ENCODE results near the gene VTI1A.
"Not testable (repeated sequence)": the region's sequence is repeated elsewhere in the genome, so short reads cannot be mapped to it uniquely, and the experiment has no call there.

Gene VTI1A

GRCh38 chr10:112507988-112508387 lies 61.0 kb downstream of the VTI1A start:
- no peak for DNase-seq

DNA sequence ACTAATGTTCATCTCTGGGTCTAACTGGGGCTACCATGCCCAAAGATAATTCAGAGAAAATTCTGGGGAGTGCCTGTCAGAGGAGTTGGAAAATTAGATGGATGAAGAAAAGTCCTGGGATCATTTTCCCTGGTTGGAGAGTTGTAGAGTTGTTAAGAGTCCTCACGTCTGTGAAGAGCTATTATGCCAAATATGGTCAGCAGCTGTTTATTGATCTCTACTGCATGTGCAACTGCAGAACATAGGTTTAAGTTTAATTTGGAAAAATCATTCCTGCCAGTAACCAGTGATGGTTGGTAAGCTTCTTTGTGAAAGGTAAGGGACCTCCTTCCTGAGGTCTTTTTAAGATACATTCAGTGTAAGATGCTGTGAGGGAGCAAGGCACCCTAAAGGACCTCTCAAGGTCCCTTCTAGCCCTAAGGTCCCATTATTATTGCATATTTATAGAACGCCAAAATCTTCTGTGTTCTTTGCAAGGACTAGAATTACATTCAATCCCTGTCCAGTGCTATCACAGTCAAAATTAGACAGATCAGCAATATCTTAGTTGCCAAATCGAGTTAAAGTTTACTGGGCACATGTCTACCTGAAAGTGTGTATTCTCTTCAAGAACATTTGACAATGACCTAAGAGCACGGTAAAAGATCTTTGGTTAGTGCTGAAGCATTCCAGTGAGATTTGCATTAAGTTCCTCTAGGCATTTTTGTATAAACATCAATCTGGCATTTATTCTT lies 62.7 kb downstream of the VTI1A start:
- DNase-seq, result no peak

GRCh38 chr10:112510384-112510783 lies 63.4 kb downstream of the VTI1A start:
- DNase-seq, result peak in 1 of 5 experiments; percentile 67

DNA sequence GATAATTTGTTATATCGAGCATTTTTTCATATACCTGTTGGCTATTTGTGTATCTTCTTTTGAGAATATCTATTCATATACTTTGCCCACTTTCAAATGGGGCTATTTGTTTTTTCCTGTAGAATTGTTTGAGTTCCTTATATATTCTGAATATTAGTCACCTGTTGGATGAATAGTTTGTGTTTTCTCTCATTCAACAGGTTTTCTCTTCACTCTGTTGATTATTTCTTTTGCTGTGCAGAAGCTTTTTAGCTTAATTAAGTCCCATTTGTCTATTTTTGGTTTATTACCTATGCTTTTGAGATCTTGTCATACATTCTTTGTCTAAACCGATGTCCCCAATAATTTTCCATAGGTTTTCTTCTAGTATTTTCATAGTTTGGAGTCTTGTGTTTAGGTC lies 65.3 kb downstream of the VTI1A start:
- no peak for DNase-seq

DNA sequence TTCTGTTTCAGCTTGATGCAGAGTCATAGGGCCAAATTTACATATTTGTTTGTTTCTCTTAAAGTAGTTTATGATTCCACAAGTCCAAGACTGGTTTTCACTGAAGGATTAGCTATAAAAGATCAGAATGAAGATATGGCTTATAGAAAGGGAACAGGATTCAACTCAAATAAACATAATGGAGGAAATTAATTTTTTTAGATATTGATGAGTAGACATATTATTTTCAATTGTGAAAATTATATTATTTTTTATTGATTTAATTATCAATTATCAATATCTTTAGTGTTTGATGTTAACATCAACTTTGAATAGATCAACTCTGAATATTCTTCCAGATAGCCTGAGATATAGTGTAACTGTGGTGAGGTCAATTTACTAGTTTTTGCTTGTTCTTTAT lies 68.1 kb downstream of the VTI1A start:
- DNase-seq, result no peak

GRCh38 chr10:112515852-112516251 lies 68.8 kb downstream of the VTI1A start:
- no peak for DNase-seq

DNA sequence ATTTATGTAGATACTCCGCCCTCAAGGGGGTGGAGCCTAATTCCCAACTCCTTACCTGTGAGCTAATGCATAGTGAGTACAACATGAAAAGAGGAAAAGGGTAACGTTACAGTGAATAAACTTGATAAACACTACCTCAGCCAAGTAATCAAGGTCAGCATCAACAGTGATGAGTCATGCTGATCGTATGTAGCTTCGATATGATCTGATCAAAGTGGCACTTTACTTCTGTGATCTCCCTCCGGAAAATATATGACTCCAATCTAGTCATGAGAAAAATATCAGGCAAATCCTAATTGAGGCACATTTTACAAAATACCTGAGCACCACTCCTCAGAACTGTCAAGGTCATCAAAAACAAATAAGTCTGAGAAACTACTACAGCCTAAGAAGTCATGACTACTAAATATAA lies 70.4 kb downstream of the VTI1A start:
- DNase-seq, result peak in 1 of 5 experiments; percentile 40

DNA sequence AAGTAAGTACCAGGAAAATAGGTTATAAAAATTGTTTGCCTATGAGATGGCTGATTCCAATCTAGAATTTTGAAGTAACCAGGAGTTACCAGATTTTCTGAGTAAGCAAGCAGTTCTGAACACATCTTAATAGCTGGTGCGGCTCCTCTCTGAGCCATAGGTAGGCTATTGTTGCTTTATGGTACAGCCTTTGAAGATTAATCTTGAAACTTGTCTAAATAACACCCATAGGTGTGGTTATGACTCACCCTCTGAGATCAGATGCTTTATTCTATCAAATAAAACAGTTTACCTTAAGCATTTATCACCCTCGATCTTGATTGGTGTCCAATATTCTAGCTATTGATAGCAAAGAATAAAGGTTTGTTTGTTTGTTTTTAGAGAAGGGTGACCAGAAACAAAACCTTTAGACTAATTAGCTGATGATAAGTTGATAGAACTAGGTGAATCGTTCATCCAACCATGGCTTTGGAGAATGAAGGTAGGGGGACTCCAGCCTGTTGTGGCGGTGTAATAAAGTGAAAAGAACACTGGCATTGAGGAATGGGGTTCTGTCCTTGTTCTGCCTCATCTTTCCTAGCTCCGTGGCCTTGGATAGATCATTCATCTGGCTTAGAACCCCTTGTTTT lies 72.2 kb downstream of the VTI1A start:
- DNase-seq, result peak in 1 of 5 experiments; percentile 81

- DNase-seq, result no peak
These were observed 73.9 kb downstream of the VTI1A start for GRCh38 chr10:112520914-112521313.

- no peak for DNase-seq
These were observed 77.6 kb downstream of the VTI1A start for GRCh38 chr10:112524641-112525040.

DNA sequence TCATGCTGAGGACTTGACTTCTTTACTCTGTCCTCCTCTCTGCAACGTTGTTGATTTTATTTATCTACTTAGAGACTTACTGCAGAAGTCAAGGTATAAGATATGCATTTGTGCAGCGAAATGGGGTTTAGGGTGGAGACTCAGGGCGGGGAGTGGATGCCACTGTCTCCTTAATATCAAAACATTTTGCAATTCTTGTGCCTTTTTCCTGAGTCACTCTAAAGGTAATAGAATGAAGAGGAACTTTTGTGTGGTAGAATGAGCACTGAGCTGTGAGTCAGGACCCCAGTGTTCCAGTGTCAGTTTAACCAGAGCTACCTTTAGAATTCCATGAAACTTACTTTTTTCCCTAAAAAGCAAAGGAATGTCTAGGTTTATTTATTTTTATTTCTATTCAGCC lies 78.2 kb downstream of the VTI1A start:
- no peak for DNase-seq

DNA sequence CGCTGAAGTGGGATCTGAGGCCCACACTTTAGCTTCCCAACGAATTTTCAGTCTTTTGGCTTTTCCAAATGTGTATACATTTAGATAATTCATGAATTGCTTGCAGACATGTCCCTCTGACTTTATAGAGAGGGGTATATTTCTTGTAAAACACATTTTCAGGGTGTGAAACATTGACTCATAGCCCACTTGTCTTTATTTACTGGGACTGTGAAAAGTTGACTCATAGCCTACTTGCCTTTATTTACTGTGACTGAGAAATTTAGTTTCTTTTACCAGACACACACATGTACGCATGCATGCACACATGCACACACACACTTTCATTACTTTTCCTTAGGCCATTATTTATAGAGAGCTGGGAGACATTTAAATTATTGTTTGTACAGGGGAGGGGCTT lies 79.1 kb downstream of the VTI1A start:
- DNase-seq, result peak in 1 of 5 experiments; percentile 44

- no peak for DNase-seq
These were observed 79.9 kb downstream of the VTI1A start for GRCh38 chr10:112526906-112527305.

- no peak for DNase-seq
These were observed 81.2 kb downstream of the VTI1A start for GRCh38 chr10:112528235-112528634.

DNA sequence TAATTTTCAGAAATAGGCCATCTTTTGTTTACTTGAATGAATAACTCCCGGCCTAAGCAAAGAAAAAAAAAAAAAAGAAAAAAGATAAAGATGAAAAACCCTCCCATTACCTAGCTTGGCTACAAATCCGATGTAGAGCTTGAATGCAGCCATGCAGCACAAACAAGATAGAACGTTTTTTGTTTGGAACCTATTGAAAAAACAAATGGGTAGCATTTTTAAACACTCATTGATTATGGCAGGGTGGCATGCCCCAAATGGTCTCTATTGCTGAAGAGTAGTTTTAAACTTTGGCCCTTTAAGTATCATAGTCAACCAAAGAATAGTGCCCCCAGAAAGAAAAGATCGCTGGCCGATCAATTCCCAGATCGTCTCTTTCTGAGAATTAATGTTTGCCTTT lies 84.4 kb downstream of the VTI1A start:
- no peak for DNase-seq

DNA sequence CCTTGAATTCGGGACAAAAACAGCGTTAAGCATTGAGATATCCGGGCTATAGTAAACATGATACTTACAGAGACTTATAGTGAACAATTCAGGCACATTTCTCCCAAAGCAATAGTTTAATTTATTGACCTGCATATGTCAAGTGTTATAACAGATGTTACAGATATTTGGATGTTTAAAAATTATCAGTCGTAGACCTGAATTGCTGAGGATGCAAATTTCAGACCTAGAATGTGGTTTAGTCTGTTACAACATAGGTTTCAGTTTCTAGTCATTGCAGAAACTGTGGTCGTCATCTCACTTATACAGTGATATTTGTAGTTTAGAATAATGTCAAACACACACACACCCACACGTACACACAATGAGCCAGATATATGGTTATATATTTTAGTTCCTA lies 85.2 kb downstream of the VTI1A start:
- peak in 1 of 5 experiments; percentile 92 for DNase-seq

GRCh38 chr10:112532956-112533355 lies 85.9 kb downstream of the VTI1A start:
- DNase-seq, result no peak

DNA sequence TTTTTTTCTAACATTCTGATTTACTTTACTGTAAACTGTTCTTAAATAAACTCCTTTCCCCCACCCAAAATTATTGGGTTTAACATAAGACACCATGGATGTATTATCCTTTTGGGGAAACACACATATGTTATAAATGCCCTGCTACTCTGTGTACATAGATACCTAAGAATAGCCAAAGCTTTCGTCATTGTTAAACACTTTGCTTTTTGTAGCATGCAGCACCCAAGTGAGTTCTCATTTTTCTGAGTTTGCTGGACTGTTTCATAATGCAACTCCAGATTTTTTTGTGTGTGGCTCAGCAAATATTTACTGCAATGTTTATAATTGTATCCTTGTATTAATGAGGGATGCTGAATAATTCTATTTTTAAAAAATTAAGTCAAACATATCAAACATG lies 86.9 kb downstream of the VTI1A start:
- no peak for DNase-seq

DNA sequence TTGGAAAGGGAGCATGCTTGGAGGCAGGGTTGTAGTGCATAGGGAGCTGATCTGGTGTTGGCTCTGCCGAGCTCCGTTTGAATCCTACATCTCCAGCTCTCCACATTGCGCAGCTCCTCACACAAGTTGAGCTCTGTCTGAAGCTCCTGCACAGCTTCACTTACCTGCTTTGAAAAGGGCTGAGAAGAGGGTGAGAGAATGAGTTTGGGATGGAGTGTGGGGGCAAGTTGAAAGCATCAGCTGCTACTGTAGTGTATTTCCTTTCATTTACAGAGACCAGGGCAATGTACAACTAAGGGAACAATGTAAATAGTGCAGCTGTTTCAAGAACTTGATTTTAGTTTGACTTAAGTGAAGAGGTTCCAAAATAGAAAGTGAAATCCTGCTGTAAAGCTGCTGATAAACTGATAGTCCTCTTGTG lies 88.5 kb downstream of the VTI1A start:
- peak in 1 of 5 experiments; percentile 65 for DNase-seq

DNA sequence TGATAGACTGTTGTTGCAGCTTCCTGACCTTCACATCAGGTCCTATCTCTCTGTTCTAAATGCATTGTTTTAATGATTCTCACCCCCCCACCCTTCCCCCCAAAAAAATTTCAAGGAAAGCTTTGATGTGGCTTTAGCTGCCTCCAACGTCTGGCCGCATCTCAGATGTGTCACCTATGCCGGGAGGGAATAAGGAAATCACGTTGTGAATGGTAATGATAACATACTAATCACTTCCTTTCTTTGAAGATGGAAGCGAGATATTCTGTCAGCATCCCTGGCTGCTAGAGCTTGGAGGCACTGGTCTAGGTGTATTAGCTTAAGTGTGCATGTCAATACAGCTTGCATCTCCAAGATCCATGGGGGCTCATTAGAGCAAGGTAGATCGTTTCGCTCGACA lies 89.6 kb downstream of the VTI1A start:
- no peak for DNase-seq

- DNase-seq, result no peak
These were observed 91.2 kb downstream of the VTI1A start for GRCh38 chr10:112538168-112538567.

DNA sequence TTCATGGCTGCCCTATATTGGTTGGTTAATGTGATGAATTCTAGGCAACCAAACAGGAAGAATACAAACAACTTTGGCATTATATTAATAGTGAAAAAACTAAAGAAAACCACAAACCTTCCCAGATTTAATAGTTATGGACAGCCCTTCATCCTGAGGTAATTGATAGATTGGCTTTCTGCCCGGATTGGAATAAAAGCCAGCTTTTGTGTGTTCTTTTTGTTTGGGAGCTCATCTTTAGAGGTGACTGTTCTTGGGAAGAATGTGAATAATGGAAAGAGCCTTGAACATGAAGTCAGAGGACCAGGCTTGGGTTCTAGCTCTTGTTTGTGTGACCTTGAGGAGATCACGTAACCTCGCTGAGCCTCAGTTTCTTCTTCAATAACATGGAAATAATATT lies 92.3 kb downstream of the VTI1A start:
- DNase-seq, result no peak

DNA sequence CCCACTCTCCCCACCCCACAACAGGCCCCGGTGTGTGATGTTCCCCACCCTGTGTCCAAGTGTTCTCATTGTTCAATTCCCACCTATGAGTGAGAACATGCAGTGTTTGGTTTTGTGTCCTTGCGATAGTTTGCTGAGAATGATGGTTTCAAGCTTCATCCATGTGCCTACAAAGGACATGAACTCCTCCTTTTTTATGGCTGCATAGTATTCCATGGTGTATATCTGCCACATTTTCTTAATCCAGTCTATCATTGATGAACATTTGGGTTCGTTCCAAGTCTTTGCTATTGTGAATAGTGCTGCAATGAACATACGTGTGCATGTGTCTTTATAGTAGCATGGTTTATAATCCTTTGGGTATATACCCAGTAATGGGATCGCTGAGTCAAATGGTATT lies 95.8 kb downstream of the VTI1A start:
- not testable (repeated sequence) for DNase-seq

DNA sequence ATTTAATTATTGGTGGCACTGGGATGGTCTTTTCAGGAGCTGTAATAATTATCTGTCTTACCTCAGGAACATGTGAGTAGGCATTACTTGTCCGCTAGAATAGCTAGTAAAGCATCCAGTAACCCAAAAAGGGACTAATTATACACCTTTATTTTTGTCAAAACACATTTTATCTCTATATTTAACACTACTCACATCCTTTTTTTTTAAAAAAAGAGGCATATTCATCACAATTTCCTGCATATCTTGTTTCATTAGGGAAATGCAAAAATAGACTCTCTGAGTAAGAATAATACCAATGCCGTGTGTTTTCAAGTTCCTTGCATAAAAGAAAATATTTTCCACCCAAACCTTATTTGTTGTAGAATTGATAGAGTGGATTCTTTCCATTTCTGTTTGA lies 99.5 kb downstream of the VTI1A start:
- DNase-seq, result no peak
